Activated naive CD4-positive, alpha-beta T cell treated with anti-CD3 and anti-CD28 coated beads, Interleukin-2, amount 50 U/mL, for 72 hours (primary cell): Measurements from ENCODE around the gene SUPT20H. TPM values are rescaled to one million over a fixed set of nuclear protein-coding genes. Genes with fewer than 3 reads are reported as not detected.
A peak's percentile ranks its signal among the peaks of the same experiment; 100 is the strongest.

Source experiments
- ATAC-seq, 2 donors: fragments of 150-1000 bp; cut with Tn5 transposase; 2 replicates each; pipeline ENCODE4 v1.10.0; 2021; ENCODE audit warnings: mild to moderate bottlenecking in 2 of 2, moderate library complexity in 2 of 2
- DNase-seq, 2 donors: peaks; one replicate each; pipeline ENCODE4 v3.0.0; 2021 to 2022; ENCODE audit warnings: low spot score in 2 of 2
- H3K27ac Mint-ChIP-seq, 2 donors: one replicate each; pipeline ENCODE4 v1.8.0; 2022; ENCODE audit warnings: mild to moderate bottlenecking in 2 of 2, mixed read lengths in 2 of 2
- H3K36me3 Mint-ChIP-seq, 2 donors: one replicate each; pipeline ENCODE4 v1.8.0; 2022; ENCODE audit warnings: mixed read lengths in 2 of 2
- H3K9me3 Mint-ChIP-seq, 2 donors: one replicate each; pipeline ENCODE4 v1.8.0; 2022; ENCODE audit warnings: mixed read lengths in 2 of 2
- total RNA-seq, 2 donors: library from RNA; stranded (reverse); gene quantifications; one replicate each; pipeline ENCODE4 v1.2.3, GENCODE V29; 2022

Gene SUPT20H
- total RNA-seq, 2 donors from 2014 or later: 73.3 to 76.2 TPM

DNA sequence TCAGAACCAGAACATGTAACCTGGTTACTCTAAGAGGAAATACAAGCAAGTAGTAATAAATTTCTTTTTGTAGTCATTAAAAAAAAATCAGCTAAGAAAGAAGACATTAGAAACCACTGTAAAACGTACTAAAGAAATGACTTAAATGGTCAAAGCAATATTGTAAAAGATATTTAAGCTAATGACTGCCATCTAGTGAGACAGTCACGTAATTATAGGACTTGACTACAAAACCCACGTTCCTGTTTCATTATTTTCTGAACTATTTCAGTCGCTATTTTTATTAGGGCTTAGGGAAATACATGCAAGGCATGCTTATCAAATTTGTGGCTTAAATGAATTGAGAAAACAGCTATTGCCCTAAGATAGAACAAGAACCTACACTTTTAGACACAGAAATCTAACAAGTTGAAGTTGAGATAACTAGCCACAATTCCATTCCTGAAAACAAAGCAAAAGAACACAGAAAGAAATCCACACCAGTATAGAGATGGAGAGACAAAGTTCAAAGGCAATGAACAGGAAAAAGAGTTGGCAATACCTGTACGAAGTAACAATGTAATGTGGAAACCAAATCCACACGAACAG lies 78.2 kb downstream of the SUPT20H start:
- Mint-ChIP-seq H3K27ac (peak overlapping the region in 1 of 2 donors; percentile 37), H3K36me3 (peaks cover 5 to 23% of the 10 kb centered on the region in 2 donors), H3K9me3 (no peaks in the 10 kb centered on the region)
- DNase-seq (no peak), ATAC-seq (no peak)

DNA sequence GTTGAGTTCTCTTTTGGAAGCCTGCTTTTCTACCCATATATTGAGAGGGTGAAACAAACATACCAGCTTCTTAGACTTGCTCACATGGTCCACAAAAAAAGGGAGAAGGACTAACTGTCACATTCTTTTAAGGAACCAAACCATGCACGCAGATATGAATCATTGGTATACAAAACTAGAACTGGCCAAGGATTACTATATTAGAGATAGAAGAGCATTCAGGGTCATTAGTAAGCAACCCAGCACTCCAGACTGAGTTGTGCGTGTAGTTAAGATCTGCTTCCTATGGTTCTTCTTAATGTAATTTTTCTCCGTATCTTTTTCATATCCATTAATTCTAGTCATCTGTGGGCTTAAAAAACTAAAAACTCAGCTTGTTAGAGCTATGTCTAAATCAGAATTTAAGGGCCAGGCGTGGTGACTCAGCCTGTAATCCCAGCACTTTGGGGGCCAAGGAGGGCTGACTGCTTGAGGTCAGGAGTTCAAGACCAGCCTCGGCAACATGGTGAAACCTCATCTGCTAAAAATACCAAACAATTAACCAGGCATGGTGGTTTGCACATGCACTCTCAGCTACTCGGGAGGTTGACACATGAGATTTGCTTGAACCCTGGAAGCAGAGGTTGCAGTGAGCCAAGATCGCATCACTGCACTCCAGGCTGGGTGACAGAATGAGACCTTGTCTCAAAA lies 80.0 kb downstream of the SUPT20H start:
- ATAC-seq (no peak), DNase-seq (no peak)
- Mint-ChIP-seq H3K36me3 (peaks cover 9 to 26% of the 10 kb centered on the region in 2 donors), H3K27ac (no peak overlapping the region), H3K9me3 (no peaks in the 10 kb centered on the region)

DNA sequence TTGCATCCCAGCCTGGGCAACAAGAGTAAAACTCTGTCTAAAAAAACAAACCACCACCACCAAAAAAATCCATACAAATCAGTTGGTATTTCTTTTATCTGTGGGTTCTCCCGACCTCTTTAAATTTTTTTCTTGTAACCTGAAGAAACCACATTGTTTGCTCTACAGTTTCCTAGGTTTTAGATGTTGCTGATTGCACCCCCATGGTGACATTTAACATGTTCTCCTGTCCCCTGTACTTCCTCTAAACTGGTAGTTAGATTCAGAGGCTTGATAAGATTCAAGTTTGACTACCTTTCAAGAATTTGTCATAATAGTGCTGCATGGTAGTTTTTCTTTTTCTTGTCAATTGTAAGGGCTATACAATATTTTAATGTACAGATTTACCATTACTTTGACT lies 84.3 kb downstream of the SUPT20H start:
- peaks cover 9 to 24% of the 10 kb centered on the region in 2 donors for H3K36me3 Mint-ChIP-seq
- no peak for ATAC-seq
- H3K27ac Mint-ChIP-seq: peak overlapping the region in 1 of 2 donors; percentile 79
- no peaks in the 10 kb centered on the region for H3K9me3 Mint-ChIP-seq
- no peak for DNase-seq

DNA sequence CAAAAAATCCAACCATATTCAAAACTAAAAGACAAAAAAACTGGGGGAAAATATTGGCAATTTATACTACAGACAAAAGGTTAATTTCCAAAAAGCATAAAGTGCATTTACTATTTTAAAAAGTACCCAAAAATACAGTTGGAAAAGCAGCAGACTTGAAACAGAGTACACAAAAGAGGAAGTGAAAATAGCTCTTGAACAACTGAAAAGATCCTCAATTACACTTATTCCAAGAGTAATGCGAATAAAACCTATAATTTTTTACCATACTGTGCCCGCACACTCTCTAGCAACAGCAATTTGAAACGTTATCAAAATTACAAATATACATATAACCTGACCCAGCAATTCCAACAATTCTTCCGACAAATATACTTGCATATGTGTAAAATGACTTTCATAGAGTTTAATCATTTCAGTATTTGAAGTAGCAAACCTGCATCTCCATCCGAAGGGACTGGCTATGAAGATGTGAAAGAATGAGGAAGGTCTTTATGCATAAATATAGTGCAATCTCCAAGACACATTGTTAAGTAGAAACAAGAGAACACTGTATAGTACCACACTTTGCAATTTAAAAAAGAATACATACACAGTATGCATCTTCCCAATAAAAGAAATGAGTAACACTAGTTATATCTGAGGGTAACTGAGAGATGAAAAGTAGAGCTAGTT lies 85.7 kb downstream of the SUPT20H start:
- DNase-seq: no peak
- H3K9me3 Mint-ChIP-seq: no peaks in the 10 kb centered on the region
- ATAC-seq: no peak
- H3K36me3 Mint-ChIP-seq: peaks cover 9 to 20% of the 10 kb centered on the region in 2 donors
- no peak overlapping the region for H3K27ac Mint-ChIP-seq

DNA sequence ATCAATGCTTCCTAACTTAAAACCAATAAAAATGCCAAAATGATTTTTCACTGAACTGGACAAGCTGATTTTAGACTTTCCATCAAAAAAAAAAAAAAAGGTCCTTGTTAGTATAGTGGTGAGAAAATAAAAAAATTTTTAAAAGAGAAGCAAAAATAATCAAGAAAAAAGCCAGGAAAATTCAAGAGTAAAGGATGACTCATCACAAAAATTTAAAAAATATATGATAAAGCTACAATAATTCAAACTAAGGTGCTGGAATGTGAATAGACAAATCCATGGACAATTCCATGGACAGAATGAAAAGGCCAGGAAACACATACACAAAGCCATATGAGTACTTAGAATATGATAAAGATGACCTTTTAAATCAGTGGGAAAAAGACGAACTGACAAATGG lies 86.5 kb downstream of the SUPT20H start:
- DNase-seq (no peak), ATAC-seq (no peak)
- H3K27ac Mint-ChIP-seq: no peak overlapping the region
- no peaks in the 10 kb centered on the region for H3K9me3 Mint-ChIP-seq
- H3K36me3 Mint-ChIP-seq: peaks cover 9 to 20% of the 10 kb centered on the region in 2 donors

DNA sequence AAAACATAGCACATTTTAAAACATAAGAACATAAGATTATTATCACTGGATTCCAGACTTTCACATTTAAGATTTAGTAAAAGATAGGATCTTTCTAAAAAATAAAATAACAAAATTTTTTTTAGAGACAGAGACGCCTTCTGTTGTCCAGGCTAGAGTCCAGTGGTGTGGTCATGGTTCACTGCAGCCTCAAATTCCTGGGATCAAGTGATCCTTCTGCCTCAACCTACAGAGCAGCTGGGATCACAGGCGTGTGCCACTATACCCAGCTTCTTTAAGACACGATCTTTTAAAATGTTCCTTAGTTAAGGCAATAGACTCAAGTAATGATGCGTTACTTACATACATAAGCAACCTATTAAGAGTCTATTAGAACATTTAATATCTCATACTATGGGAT lies 93.1 kb downstream of the SUPT20H start:
- DNase-seq: no peak
- H3K27ac Mint-ChIP-seq: no peak overlapping the region
- H3K9me3 Mint-ChIP-seq: no peaks in the 10 kb centered on the region
- no peak for ATAC-seq
- H3K36me3 Mint-ChIP-seq: peaks cover 13 to 18% of the 10 kb centered on the region in 2 donors

DNA sequence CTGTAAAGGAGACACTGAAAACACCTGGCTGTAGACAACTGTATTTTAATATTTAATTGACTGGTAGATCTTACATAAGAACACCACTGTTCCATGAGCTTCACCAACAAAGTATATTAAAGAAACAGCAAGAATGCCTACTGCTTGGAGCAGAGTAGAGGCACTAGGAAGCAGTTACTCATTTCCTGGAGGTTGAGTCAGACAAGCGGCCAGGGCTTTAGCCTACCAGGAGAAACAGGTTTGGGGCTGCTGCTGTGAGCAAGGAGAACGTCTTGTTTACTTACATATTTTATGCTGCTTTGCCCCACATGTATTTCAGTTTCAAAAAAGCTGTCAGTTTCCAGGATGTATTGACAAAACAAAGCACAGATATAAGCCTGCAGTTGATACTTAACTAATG lies 93.7 kb downstream of the SUPT20H start:
- Mint-ChIP-seq H3K9me3 (no peaks in the 10 kb centered on the region), H3K27ac (peak overlapping the region in 1 of 2 donors; percentile 33), H3K36me3 (peaks cover 13 to 18% of the 10 kb centered on the region in 2 donors)
- ATAC-seq (peak; percentile 70 to 71), DNase-seq (no peak)

DNA sequence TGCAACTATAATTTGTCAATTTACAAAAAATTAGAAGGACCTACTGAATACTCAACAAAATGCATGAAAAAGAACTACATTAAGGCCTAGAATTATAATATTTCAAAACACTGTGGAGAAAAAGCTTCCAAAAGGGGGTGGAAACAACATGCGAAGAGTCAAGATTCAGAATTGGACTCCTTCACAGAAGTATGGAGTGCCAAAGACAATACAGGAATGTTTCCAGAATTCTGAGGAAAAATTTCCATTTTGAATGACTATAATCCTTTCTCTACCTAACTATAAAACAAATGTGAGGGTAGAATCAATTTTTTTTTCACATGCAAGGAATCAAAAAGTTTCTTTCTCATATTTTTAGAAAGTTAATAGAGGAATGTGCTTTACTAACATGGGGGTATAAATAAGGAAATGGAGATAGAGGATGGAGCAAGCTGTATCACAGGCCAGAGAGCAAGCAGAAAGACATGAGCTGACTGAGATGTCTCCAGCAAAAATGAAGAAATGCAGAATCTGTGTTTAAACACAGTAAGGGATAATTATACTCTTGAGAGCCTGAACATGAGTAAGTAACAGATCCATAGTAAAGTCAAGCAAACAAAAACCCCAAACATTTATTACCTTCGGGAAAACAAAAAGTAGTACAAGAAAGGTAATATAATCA lies 99.9 kb downstream of the SUPT20H start:
- Mint-ChIP-seq H3K9me3 (no peaks in the 10 kb centered on the region), H3K36me3 (peaks cover 8 to 22% of the 10 kb centered on the region in 2 donors), H3K27ac (no peak overlapping the region)
- ATAC-seq (no peak), DNase-seq (no peak)

Other genes starting within 250 kb of the SUPT20H start
- 10 to 100 TPM in 1 of 2 donors, 1 to 10 TPM in 1; 5.7 to 16.9 TPM for gene RFXAP, start 240.5 kb downstream of the SUPT20H start, total RNA-seq
- under 1 TPM in 1 of 2 donors, not detected in 1; 0.80 TPM for gene SMAD9, start 139.4 kb downstream of the SUPT20H start, total RNA-seq
- gene ALG5, start 60.3 kb downstream of the SUPT20H start, total RNA-seq: 10 to 100 TPM; 18.6 to 30.4 TPM
- 100 to 1,000 TPM; 125 to 159 TPM for gene EXOSC8, start 58.9 kb downstream of the SUPT20H start, total RNA-seq
- gene CSNK1A1L, start 46.0 kb upstream of the SUPT20H start, total RNA-seq: not detected